Natural killer cell treated with Interleukin-12 subunit alpha and Interleukin-12 subunit beta and Interleukin-15 and Interleukin-18, amount 100 ng/mL, for 72 hours (primary cell): ENCODE measurements around the gene PFKP. TPM values are rescaled to one million over a fixed set of nuclear protein-coding genes. Genes with fewer than 3 reads are reported as not detected.

Experiments
- ATAC-seq, 2 donors: fragments of 150-1000 bp; cut with Tn5 transposase in 1 of 2; sonication (Bioruptor Pico), chemical (Tn5 transposase) in 1 of 2; 2 replicates each; pipeline ENCODE4 v1.10.0; 2021
- DNase-seq: peaks from one replicate; pipeline ENCODE4 v3.0.0; 2022; ENCODE audit warnings: low spot score
- H3K27ac Mint-ChIP-seq, 2 donors: 1 replicate in 1 of 2; 2 replicates in 1 of 2; pipeline ENCODE4 v1.8.0; 2022; ENCODE audit warnings: mixed read lengths in 2 of 2, mild to moderate bottlenecking in 1 of 2, moderate library complexity in 1 of 2
- H3K27me3 Mint-ChIP-seq, 2 donors: 1 replicate in 1 of 2; 2 replicates in 1 of 2; pipeline ENCODE4 v1.8.0; 2022; ENCODE audit warnings: mixed read lengths in 2 of 2
- H3K36me3 Mint-ChIP-seq: one replicate; pipeline ENCODE4 v1.8.0; 2022; ENCODE audit warnings: mixed read lengths
- H3K4me1 Mint-ChIP-seq, 2 donors: 1 replicate in 1 of 2; 2 replicates in 1 of 2; pipeline ENCODE4 v1.8.0; 2022; ENCODE audit warnings: low read depth in 2 of 2, mixed read lengths in 2 of 2, mild to moderate bottlenecking in 1 of 2
- H3K4me3 Mint-ChIP-seq: one replicate; pipeline ENCODE4 v1.8.0; 2022; ENCODE audit warnings: mixed read lengths
- H3K9me3 Mint-ChIP-seq: 2 replicates; pipeline ENCODE4 v1.8.0; 2022; ENCODE audit warnings: mixed read lengths
- total RNA-seq, 2 donors: library from RNA; stranded (reverse); gene quantifications; one replicate each; pipeline ENCODE4 v1.2.3, GENCODE V29; 2022

The PFKP gene
- total RNA-seq, 2 donors from 2014 or later, result 199 to 239 TPM

DNA sequence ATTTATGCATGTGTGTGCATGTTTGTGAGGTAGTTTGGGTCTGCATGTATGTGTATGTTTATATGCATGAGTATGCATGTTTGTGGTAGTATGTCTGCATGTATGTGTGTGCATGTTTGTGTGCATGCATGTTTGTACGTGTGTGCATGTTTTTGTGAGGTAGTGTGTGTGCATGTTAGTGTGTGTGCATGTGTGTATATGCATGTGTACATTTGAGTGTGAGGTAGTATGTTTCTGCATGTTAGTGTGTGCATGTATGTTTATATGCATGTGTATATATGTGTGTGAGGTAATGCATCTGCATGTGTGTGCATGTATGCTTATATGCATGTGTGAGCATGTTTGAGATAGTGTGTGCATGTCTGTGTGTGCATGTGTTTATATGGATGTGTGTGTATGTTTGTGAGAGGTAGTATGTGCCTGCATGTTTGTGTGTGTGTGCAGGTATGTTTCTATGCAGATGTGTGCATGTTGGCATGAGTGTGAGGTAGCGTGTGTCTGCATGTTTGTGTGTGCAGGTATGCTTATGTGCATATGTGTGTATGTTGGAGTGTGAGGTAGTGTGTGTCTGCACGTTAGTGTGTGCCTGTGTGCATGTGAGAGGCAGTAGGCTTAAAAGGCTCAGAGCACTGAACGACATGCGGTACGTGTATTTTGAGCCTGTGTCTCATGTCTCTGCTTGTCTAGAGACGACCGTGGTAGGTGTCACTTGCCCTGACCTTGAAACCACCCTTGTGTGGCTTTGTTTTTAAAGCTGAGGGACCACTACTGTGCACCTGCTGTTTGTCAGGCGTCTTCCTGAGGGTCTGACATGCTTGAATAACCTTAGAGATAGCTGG, 43.7 kb downstream of the PFKP start:
- H3K4me3 Mint-ChIP-seq, result no peak overlapping the region
- no peak overlapping the region for H3K27ac Mint-ChIP-seq
- no peaks in the 10 kb centered on the region for H3K9me3 Mint-ChIP-seq
- no peaks in the 10 kb centered on the region for H3K27me3 Mint-ChIP-seq
- peaks cover 14% of the 10 kb centered on the region for H3K36me3 Mint-ChIP-seq
- ATAC-seq (no peak), DNase-seq (no peak)
- H3K4me1 Mint-ChIP-seq, result peaks cover 7 to 11% of the 10 kb centered on the region in 2 donors

DNA sequence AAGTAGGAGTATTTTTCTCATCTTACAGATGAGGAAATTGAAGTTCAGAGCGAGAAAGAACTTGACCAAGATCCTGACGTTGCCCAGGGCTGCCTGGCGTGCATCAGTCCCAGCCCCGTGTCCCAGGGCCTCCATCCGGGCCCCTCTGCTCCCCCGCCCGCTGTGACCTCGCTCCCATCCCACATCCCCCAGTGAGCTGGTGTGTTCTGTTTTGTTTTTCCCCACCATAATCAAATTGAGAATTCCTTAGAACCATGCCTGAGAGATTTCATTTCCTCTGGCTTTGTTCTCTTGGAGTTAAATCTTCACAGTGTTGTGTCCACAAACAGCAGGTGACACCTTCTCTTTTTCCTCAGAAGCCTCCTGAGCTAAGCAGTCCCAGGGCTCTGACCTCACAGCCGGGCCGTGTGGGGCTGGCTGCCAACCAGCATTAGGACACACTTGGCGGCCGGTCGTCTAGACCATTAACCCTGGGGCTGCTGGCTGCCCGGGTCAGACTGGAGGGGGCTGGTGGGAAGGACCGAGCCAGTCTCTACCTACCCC, 44.3 kb downstream of the PFKP start:
- H3K27me3 Mint-ChIP-seq, result no peaks in the 10 kb centered on the region
- H3K27ac Mint-ChIP-seq, result no peak overlapping the region
- ATAC-seq, result no peak
- H3K36me3 Mint-ChIP-seq, result peaks cover 20% of the 10 kb centered on the region
- no peak for DNase-seq
- H3K4me1 Mint-ChIP-seq, result peaks cover 7 to 11% of the 10 kb centered on the region in 2 donors
- no peaks in the 10 kb centered on the region for H3K9me3 Mint-ChIP-seq
- no peak overlapping the region for H3K4me3 Mint-ChIP-seq

DNA sequence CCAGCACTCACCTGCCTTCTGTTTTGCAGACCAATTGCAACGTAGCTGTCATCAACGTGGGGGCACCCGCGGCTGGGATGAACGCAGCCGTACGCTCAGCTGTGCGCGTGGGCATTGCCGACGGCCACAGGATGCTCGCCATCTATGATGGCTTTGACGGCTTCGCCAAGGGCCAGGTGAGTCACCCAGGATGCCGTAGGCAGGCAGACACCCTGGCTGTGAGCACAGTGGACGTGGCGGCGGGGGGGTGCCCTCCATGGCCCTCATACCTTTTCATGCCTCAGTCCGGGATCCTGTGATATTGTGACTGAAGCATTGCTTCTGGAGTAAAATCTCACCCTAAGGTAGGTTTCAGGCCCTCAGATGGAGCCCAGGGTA, 46.0 kb downstream of the PFKP start:
- DNase-seq (no peak), ATAC-seq (no peak)
- peaks cover 22% of the 10 kb centered on the region for H3K36me3 Mint-ChIP-seq
- no peaks in the 10 kb centered on the region for H3K27me3 Mint-ChIP-seq
- H3K4me1 Mint-ChIP-seq, result peaks cover 7 to 11% of the 10 kb centered on the region in 2 donors
- H3K4me3 Mint-ChIP-seq, result no peak overlapping the region
- H3K9me3 Mint-ChIP-seq, result no peaks in the 10 kb centered on the region
- no peak overlapping the region for H3K27ac Mint-ChIP-seq

DNA sequence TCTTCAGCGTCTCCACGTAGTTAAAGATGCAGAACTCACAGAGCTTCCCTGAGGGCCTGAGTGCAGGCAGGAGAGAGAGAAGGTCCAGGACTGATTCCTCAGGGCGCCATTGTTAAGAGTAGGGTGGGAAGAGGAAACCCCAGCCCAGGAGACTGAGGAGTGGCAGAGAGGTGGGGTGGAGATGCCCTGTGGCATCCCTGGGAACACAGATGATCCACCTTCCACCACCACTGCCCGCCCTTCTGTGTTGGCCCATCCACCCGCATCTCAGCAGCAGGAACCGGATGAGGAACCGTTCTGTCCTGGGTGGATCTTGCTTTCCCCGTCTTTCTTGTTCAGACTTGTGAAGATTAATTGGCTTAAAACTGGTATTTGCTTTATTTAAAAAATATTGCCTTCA, 48.3 kb downstream of the PFKP start:
- Mint-ChIP-seq H3K27ac (no peak overlapping the region), H3K27me3 (no peaks in the 10 kb centered on the region), H3K4me1 (peaks cover 4 to 9% of the 10 kb centered on the region in 2 donors), H3K4me3 (no peak overlapping the region), H3K36me3 (peaks cover 23% of the 10 kb centered on the region), H3K9me3 (no peaks in the 10 kb centered on the region)
- ATAC-seq (no peak), DNase-seq (no peak)

DNA sequence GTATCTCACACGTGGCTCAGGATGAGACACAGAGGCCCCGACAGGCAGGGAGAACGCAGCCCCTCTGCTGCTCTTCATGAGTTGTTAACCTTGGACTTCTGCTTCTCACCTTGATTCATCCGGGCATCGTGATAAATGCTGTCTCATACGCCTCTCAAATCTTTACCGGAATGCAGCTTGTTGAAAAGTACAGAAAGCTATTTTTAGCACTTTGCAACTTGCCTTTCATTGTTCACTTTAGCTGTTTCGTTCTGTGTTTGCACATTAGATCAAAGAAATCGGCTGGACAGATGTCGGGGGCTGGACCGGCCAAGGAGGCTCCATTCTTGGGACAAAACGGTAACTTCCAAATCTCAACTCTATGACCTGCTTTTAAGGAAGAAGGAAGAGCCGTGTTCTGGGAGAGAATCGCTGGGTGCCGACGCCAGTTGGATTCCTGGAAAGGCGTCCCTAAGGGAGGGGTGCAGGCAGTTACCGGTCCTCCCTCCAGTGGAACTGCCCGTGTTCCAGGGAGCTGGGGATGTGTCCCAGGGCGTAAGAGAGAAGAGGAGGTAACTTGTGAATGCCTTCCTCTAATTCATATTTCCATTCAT, 49.3 kb downstream of the PFKP start:
- no peak overlapping the region for H3K27ac Mint-ChIP-seq
- peaks cover 0 to 5% of the 10 kb centered on the region in 2 donors for H3K4me1 Mint-ChIP-seq
- no peaks in the 10 kb centered on the region for H3K27me3 Mint-ChIP-seq
- H3K9me3 Mint-ChIP-seq, result no peaks in the 10 kb centered on the region
- peaks cover 17% of the 10 kb centered on the region for H3K36me3 Mint-ChIP-seq
- ATAC-seq (no peak), DNase-seq (no peak)
- no peak overlapping the region for H3K4me3 Mint-ChIP-seq

DNA sequence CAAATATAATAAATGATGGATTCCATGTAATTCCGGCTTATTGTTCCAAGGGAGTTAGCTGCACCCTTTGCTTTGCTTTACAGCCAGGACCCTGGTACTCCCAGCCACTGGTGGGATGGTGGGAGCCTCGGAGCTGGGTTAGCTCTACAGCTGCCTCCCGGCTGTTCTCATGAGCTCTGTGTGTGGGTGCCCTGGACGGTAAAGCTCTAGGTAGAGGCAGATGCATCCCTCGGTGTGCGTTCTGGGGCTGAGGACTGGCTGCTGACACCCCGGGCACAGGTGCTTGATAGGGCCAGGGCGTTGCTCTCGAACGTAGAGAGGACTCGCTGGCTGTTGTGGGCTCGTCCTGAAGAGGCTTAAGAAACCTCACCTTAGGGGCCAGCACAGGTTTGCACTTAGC, 50.1 kb downstream of the PFKP start:
- DNase-seq, result no peak
- no peaks in the 10 kb centered on the region for H3K9me3 Mint-ChIP-seq
- peaks cover 17% of the 10 kb centered on the region for H3K36me3 Mint-ChIP-seq
- ATAC-seq, result no peak
- no peak overlapping the region for H3K27ac Mint-ChIP-seq
- H3K4me3 Mint-ChIP-seq, result no peak overlapping the region
- no peaks in the 10 kb centered on the region for H3K27me3 Mint-ChIP-seq
- peaks cover 0 to 5% of the 10 kb centered on the region in 2 donors for H3K4me1 Mint-ChIP-seq

DNA sequence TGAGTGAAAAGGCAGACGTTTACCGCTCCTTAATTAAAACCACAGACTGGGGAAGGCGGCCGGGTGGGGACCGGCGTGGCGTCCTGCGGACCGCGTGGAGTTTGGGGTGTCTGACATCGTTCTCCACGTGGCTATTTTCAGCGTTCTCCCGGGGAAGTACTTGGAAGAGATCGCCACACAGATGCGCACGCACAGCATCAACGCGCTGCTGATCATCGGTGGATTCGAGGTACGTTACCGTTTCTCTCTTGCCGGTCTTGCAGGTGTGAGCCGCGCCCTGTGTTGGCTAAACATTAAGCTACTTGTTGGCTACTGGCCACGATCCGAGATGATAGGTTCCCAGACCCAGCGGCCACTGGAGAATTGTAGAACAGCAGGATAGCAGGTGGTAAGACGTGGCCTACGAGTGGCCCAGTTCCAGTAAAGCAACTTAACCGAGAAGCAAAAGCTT, 51.3 kb downstream of the PFKP start:
- ATAC-seq (no peak), DNase-seq (no peak)
- Mint-ChIP-seq H3K4me3 (no peak overlapping the region), H3K4me1 (peaks cover 0 to 5% of the 10 kb centered on the region in 2 donors), H3K9me3 (no peaks in the 10 kb centered on the region), H3K36me3 (peaks cover 17% of the 10 kb centered on the region), H3K27ac (no peak overlapping the region), H3K27me3 (no peaks in the 10 kb centered on the region)

DNA sequence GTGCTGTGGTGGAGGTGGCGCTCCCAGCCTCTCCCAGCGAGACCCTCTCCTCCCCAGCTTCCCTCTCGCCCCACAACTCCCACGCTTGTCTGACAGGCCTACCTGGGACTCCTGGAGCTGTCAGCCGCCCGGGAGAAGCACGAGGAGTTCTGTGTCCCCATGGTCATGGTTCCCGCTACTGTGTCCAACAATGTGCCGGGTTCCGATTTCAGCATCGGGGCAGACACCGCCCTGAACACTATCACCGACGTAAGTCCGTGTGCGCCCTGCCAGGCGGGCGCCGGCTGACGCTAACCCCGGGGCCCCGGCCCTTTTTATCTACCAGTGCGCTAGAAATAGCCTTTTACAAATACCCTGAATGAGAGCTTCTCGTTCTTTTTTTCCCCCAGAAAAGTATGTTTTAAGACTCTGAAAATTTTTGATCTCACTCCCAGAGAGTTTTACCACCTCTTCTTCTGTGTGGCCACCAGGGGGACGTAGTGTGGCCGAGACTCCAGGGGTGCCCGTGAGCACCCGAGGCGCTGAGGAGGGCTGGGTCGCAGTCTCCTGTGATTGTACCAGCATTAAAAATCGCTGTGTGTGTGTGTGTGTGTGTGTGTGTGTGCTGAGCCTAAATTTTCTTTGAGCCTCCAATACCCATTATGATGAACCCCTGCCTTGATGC, 52.6 kb downstream of the PFKP start:
- no peaks in the 10 kb centered on the region for H3K9me3 Mint-ChIP-seq
- no peak for ATAC-seq
- H3K27me3 Mint-ChIP-seq, result no peaks in the 10 kb centered on the region
- no peak overlapping the region for H3K27ac Mint-ChIP-seq
- peaks cover 13% of the 10 kb centered on the region for H3K36me3 Mint-ChIP-seq
- DNase-seq, result no peak
- peaks cover 0 to 1% of the 10 kb centered on the region in 2 donors for H3K4me1 Mint-ChIP-seq
- H3K4me3 Mint-ChIP-seq, result no peak overlapping the region

DNA sequence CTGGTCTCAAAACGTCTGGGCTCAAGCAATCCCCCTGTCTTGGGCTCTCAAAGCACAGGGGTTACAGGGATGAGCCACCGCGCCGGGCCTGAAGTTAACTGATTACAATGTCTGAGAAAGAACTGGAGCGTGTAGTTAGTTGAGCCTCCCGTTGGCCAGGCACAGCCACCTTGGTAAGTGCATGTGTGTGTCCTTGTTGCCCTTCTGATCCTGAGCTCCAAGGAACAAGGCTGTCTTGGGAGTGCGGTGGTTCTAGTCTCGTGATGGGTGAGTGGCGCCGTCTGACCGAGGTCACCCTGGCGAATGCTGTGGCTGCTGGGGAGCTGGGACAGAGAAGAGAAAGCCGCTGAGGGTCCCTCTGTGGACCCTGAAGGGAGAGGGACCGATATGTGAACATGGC, 54.7 kb downstream of the PFKP start:
- Mint-ChIP-seq H3K4me3 (no peak overlapping the region), H3K27me3 (no peaks in the 10 kb centered on the region), H3K36me3 (peaks cover 5% of the 10 kb centered on the region), H3K27ac (no peak overlapping the region), H3K4me1 (no peaks in the 10 kb centered on the region), H3K9me3 (no peaks in the 10 kb centered on the region)
- DNase-seq (no peak), ATAC-seq (no peak)

DNA sequence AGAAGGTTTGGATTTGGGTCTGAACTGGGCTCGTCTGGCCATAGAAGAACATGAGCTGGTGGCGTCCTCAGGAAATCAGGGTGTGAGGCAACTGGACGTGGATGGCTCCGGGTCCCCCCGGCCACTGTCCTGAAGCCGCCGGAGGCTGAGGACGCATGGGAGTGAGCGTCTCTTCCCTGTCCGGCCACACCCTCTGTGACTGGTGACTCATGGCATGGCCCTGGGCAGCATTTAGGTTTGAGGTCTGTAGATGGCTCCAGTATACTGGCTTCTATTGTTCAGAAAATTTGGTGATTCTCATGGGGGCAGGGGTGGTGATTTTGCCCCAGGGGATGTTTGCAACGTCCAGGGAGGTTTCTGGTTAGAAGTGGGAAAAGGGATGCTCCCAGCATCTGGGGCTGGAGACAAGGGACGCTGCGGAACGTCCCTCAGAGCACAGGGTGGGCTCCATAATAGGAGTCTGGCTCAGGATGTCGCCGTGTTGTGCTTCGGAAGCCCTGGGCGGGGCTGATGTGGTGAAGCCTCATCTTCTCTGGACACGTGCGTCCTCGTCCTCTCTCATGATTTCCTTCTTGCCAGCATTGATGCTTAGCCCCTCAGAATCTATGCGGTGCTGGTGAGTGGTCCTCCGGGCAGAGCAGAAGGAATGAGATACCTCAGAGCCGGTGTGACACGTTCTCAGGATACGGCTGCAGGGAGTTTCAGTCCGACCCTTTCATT, 55.3 kb downstream of the PFKP start:
- peaks cover 5% of the 10 kb centered on the region for H3K36me3 Mint-ChIP-seq
- H3K27me3 Mint-ChIP-seq, result no peaks in the 10 kb centered on the region
- H3K4me3 Mint-ChIP-seq, result no peak overlapping the region
- H3K9me3 Mint-ChIP-seq, result no peaks in the 10 kb centered on the region
- no peak for ATAC-seq
- no peak overlapping the region for H3K27ac Mint-ChIP-seq
- no peak for DNase-seq
- H3K4me1 Mint-ChIP-seq, result no peaks in the 10 kb centered on the region

DNA sequence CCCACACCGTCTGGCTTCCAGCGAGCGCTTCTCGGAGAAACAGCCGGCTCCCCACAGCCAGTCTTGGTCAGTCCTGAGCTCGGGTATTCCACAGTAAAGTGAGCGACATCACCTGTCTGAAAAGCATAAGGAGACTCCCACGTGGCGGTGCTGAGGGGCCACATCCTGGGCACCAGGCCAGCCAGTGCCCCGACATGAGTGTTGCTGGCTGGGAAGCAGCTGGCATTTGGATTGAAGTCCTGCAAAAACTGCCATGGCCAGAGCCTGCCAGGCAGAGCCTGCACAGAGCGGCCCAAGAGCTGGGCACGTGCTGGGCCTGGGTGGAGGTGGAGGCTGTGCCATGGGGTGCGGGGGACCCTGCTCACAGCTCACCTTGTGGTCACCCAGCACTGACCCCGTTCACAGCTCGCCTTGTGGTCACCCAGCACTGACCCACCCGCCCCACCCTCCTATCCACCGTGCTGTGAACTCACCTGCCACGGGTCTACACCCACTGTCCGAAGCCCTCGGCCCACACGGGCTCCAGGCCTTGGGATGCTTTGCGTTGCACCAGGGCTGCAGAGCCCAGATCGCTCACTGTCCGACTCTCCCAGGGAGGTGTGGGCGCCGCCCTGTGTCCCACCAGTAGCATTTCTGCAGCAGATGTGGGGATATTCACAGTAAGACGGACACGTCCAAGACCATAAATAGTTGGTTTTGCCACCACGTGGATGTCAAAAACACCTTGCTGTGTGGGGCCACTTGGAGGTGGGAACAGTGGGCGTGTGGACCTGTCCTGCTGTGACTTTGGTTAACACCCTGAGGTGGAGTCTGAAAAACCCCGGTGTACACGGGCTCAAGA, 56.4 kb downstream of the PFKP start:
- Mint-ChIP-seq H3K36me3 (no peaks in the 10 kb centered on the region), H3K9me3 (no peaks in the 10 kb centered on the region), H3K27ac (no peak overlapping the region), H3K27me3 (no peaks in the 10 kb centered on the region), H3K4me1 (no peaks in the 10 kb centered on the region), H3K4me3 (no peak overlapping the region)
- ATAC-seq, result no peak
- DNase-seq, result no peak

DNA sequence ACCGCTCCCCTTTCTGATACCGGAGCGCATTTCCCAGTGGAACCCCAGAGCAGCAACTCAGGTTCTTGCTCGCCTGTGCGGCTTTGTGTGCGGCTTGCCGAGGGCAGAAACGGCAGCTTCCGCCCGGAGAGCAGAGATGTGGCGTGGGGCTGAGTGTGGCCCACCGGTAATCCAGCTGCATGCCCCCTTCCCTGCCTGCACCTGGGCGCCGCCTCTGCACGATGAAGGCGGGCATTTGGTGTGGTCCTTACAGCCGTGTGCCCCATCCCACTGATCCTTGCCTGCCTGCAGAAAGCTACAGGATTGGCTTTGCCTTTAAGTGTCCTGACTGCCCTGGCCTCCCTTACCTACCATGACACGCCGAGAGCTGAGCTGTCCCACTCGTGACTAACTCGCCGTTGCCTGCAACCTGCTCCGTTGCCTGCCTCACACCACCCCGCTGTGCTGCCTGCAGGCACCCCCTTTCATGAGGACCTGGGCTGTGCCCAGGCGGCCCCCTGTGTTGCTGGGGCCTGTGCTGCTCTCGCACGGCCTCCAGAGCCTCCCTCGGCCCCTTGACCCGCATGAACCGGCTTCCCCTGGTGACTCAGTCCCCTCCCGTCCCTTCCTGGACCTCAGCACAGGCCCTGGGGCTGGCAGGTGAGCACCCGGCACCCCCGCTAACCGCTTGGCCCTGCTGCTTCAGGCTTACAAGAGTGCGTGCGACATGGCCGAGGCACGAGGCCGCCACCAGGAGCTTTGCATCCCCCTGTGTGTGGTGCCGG, 57.2 kb downstream of the PFKP start:
- Mint-ChIP-seq H3K27ac (no peak overlapping the region), H3K4me1 (no peaks in the 10 kb centered on the region), H3K9me3 (no peaks in the 10 kb centered on the region), H3K27me3 (no peaks in the 10 kb centered on the region), H3K4me3 (no peak overlapping the region), H3K36me3 (no peaks in the 10 kb centered on the region)
- DNase-seq, result no peak
- no peak for ATAC-seq
